Activated T-cell treated with anti-CD3 and anti-CD28 coated beads, Interleukin-2, amount 50 U/mL, for 48 hours (primary cell): ENCODE data around the gene TRIO.
"Not testable (repeated sequence)": the region's sequence is repeated elsewhere in the genome, so short reads cannot be mapped to it uniquely, and the experiment has no call there.

Source experiments
- DNase-seq, 2 experiments: peaks; one replicate each; pipeline ENCODE4 v3.0.0-alpha.2; 2020

The TRIO gene

DNA sequence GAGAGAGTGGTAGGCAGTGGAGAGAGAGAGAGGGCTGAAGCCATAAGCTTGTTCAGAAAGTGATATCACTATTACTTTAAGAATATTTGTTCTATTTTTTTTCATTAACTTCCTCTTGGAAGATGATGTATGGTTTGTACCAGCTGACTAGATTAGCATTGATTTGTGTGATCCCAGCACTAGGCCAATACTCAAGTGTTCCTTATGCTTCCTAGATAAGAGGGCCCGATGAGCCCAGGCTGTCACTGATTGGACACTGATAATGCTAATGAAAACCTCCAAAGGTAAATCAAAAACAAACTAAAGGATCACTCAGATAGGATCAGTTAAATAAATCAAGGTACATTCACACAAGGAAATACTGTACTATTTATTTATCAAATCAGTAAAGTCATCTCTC lies 385.8 kb downstream of the TRIO start:
- DNase-seq, result no peak

DNA sequence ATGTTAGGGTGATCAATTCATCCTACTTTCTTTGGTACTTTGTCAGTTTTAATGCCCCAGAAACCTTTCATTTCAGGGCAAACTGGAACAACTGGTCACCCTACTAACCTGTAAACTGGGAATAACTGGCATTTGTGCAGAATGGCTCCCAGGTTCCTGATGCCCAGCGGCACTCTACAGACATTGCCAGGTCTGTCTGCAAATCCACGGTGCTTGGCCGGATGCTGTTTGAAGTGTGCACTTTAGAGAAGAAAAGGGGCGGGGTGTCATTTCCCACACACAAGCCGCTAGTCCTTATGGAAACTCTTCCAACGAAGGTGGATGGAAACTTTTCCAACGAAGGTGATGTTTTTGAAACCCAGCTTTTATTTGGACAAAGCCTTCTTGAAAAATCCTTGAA lies 388.5 kb downstream of the TRIO start:
- DNase-seq, result no peak

DNA sequence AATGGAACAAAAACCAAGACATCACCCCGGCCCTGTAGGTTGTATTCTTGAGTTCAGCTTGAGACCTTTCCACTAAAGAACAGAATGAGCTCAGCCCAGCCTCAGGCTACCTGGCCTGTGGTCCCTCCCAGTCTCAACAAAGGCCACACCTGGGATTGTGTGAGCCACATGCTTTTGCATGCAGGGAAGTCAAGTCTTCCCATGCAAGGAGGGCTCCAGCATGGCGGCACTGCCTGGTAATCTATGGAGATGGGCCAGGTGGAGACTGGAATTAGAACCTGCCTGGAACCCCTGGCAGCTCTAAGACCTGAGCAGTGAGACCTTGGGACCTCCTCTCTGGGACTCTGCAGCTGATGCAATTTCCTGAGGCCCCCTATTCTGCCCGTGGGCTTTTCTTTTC lies 389.0 kb downstream of the TRIO start:
- DNase-seq, result no peak

DNA sequence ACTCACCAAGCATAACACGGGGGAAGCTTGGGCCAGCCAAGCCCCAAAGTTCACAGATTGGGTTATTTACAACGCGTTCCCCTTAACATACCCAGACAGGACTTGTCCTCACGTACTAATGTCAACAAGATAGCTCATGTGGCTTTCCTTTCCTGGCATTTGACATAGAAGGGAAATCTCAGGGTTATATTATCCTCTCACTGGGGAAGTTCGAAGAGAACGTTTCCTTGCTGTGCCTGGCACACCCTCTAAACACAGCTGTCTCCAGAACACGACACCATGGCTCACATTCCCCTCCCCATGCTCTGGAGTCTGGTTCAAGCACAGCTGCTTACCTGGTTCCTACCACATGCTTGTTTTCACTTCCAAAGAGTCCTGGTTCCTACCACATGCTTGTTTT lies 391.6 kb downstream of the TRIO start:
- DNase-seq, result no peak

DNA sequence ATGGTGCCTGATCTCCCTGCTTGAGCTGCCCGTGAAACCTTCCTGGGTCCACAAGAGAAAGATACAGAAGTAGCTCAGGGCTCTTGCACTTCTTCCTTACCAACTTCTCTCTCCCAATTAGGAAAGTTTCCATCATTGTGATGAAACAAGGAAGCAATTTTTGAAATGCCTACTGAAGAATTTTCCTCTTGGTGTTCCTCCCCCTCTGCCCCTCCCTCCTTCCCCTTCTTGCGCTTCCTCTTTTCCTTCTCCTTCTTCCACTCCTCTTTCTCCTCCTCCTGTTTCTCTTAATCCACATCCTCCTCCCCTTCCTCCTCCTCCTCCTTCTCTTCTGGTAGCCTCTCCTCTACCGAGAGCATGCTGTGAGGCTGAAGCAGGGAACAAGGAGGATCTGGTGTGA lies 402.2 kb downstream of the TRIO start:
- no peak for DNase-seq

DNA sequence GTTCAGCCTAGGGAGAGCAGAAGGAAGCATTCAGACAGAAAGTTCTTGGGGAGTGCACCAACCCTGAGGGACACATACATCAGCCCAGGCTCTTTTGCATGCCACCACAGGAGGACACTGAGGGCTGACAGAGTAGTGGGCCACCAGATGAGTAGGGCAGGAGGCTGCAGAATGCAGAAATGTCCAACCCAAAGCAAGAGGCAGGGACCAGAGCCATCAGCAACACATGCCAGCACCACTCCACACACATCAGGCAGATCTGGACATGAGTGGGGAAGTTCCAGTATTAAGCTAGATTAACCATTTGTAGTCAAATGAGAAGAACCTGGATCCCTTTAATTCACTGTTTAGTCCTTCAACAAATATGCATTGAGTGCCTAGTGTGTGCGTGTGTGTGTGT lies 402.7 kb downstream of the TRIO start:
- no peak for DNase-seq

DNA sequence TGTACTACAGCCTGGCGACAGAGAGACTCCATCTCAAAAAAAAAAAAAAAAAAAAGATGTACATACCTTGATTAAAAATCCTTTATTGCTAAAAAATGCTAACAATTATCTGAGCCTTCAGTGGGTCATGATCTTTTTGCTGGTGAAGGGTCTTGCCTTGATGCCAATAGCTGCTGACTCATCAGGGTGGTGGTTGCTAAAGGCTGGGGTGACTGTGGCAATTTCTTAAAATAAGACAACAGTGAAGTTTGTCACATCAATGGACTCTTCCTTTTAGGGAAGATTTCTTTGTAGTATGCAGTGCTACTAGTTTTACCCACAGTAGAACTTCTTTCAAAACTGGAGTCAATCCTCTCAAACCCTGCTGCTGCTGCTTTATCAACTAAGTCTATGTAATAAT lies 404.5 kb downstream of the TRIO start:
- DNase-seq, result no peak

DNA sequence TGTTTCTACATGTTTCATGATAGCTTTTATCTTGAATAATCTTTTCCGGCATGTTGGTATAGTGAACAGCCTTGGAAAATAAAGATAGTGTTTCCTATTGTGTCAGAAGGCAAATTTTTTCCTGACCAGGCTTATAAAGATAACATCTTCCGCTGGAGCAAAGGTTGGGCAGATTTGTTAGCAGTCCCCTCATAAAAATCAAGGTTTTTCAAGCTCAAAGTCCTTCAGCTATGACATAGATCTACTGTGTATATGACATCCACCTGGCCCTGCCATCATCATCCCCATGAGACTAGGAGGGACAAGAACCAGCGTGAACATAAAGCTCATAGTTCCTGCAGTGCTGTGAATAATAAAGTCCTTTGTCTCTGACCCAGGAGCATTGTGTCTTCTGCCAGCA lies 408.1 kb downstream of the TRIO start:
- DNase-seq, result no peak

DNA sequence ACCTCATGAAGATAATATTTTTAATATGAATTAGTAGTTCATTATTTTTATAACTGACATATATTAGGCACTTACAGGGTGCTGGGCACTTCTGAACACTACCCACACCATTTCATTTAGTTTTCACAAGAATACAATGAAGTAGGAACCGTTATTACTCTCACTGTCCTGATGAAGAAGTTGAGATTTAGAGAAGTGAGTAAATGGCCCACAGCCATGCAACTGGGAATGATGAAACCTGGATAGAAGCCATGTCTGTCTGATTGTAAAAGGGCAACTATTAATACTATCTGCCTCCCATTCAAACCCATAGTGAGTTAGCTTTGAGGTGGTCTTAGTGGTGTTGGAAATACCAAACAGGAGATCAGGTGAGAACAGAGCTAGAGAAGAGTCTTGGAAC lies 408.9 kb downstream of the TRIO start:
- no peak for DNase-seq

DNA sequence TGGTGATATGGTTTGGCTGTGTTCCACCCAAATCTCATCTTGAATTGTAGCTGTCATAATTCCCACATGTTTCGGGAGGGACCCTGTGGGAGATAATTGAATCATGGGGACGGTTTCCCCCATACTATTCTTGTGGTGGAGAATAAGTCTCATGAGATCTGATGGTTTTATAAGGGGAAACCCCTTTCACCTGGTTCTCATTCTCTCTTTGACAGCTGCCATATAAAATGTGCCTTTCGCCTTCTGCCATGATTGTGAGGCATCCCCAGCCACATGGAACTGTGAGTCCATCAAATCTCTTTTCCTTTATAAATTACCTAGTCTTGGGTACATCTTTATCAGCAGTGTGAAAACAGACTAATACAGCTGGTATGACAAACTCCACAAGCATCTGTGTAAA lies 411.1 kb downstream of the TRIO start:
- DNase-seq, result not testable (repeated sequence)

DNA sequence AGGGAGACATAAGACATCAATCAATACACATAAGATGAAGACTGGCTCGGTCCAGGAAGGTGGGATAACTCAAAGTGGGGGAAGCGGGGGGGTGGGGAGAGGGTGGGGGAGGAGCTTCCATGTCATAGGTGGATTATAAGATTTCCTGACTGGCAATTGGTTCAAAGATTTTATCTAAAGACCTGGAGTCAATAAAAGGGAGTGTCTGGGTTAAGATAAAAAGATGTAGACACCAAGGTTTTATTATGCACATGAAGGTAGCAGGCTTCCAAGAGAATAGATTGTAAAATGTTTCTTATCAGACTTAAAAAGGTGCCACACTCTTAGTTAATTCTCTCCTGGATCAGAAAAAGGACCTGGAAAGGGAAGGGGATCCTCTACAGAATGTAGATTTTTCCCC lies 412.9 kb downstream of the TRIO start:
- DNase-seq, result no peak

DNA sequence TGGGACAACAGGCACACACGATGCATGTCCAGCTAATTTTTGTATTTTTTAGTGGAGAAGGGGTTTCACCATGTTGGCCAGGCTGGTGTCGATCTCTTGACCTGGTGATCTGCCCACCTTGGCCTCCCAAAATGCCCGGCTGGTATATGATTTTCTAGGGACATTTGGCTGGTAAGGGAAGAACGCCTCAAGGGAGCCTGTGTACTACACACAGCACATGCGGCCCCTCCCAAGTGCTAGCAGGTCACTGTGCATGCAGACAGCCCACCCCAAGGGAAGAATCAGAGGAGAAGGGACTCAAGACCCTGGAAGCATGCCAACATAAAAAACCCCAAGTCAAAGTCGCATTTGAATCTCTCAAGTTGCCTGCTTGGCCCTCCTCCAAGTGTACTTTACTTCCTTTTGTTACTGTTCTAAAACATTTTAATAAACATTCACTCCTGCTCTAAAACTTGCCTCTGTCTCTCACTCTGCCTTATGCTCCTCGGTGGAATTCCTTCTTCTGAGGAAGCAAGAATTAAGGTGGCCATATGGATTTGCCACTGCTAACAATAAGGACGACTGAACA lies 414.1 kb downstream of the TRIO start:
- DNase-seq, result no peak

DNA sequence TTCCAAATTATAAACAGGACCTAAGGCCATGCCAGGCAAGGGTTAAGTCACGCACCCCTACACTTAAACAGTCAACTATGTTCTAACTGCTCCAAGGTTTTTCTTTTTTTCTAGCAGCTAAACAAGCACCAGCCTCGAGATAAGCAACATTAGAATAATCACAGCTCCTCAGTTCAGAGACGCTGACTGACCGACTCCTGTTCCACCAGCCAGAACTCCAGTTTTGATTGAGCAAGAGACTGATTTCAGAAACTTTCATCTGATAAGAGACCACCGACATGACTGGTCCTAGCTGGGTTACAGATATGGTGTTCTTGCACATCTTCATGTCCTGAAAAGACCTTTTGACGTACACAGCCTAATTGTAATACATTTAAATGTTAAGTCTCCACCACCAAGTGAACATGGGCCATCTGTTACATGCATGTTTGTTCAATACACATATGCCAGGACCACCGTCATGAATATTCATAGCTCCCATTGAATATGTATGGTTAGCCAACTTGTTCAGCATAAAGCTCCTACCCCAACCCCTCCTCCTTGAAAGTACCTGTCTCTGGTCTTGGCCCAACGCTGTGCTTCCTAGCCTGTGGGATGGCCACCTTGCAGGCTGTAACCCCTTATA lies 414.8 kb downstream of the TRIO start:
- no peak for DNase-seq
